ENCODE data around the gene CBS.
"Not testable (repeated sequence)": the region's sequence is repeated elsewhere in the genome, so short reads cannot be mapped to it uniquely, and the experiment has no call there.

GRCh38 chr21:43072742-43073141 lies 2.9 kb downstream of the CBS start:
- not testable (repeated sequence) for TF ChIP-seq POLR2A, CTCF (IDR thresholded peaks at IDR 0.05)

All from uterus (tissue), 2 donors.